Measurements from ENCODE around the gene MOB1A.
"Not testable (repeated sequence)": the region's sequence is repeated elsewhere in the genome, so short reads cannot be mapped to it uniquely, and the experiment has no call there.

Gene MOB1A

GRCh38 chr2:74199871-74200305, 21.2 kb upstream of the MOB1A start:
- Histone ChIP-seq H3K27me3 (no peaks in the 10 kb centered on the region), H3K4me2 (peak overlapping the region; percentile 93), H3K9me3 (no peaks in the 10 kb centered on the region), H3K9ac (peak overlapping the region; percentile 100), H3K36me3 (peaks cover 39% of the 10 kb centered on the region), H3K4me1 (peaks cover 42% of the 10 kb centered on the region), H3K4me3 (peak overlapping the region; percentile 92), H3K27ac (peak overlapping the region; percentile 100), H4K20me1 (peaks cover 59% of the 10 kb centered on the region)
- TF ChIP-seq Cebpa-rat (IDR thresholded peaks at IDR 0.05), result no peak

- Histone ChIP-seq H3K36me3 (peaks cover 33% of the 10 kb centered on the region), H4K20me1 (peaks cover 53% of the 10 kb centered on the region), H3K27me3 (no peaks in the 10 kb centered on the region), H3K4me3 (peak overlapping the region; percentile 92), H3K4me2 (peak overlapping the region; percentile 93), H3K27ac (peak overlapping the region; percentile 100), H3K9ac (peak overlapping the region; percentile 100), H3K9me3 (no peaks in the 10 kb centered on the region), H3K4me1 (peaks cover 36% of the 10 kb centered on the region)
- TF ChIP-seq Cebpa-rat (IDR thresholded peaks at IDR 0.05), result 0 out of 2 replicates have a peak, but pooled peaks have one; percentile 7
Observed at GRCh38 chr2:74199275-74199701, 20.6 kb upstream of the MOB1A start.

- H3K9me3 ChIP-seq, result no peaks in the 10 kb centered on the region
- peak; percentile 7; the same call in 1 of the 2 replicates for TF ChIP-seq Cebpa-rat (IDR thresholded peaks at IDR 0.05)
- peaks cover 27% of the 10 kb centered on the region for H3K36me3 ChIP-seq
- peaks cover 34% of the 10 kb centered on the region for H3K4me1 ChIP-seq
- peak within 1 kb of the TSS; percentile 100 for H3K9ac ChIP-seq
- no peaks in the 10 kb centered on the region for H3K27me3 ChIP-seq
- H3K4me3 ChIP-seq, result peak within 1 kb of the TSS; percentile 92
- H4K20me1 ChIP-seq, result peaks cover 47% of the 10 kb centered on the region
- H3K4me2 ChIP-seq, result peak within 1 kb of the TSS; percentile 93
- H3K27ac ChIP-seq, result peak within 1 kb of the TSS; percentile 100
Observed at GRCh38 chr2:74198461-74199274, 20.0 kb upstream of the MOB1A start, which contains the start of gene MTHFD2. Gene MTHFD2, plus strand, starts transcription at chr2:74198615. Its CDS starts 27 bp downstream, at chr2:74198642.

GRCh38 chr2:74198023-74198460, 19.4 kb upstream of the MOB1A start:
- Histone ChIP-seq H3K4me2 (peak overlapping the region; percentile 93), H3K4me1 (peaks cover 34% of the 10 kb centered on the region), H3K36me3 (peaks cover 21% of the 10 kb centered on the region), H3K4me3 (peak overlapping the region; percentile 92), H3K9me3 (no peaks in the 10 kb centered on the region), H3K27me3 (no peaks in the 10 kb centered on the region), H3K27ac (peak overlapping the region; percentile 100), H4K20me1 (peaks cover 40% of the 10 kb centered on the region), H3K9ac (peak overlapping the region; percentile 100; the same call in 1 of the 2 replicates)
- TF ChIP-seq Cebpa-rat (IDR thresholded peaks at IDR 0.05), result no peak

- Histone ChIP-seq H3K9me3 (no peaks in the 10 kb centered on the region), H3K36me3 (peaks cover 11% of the 10 kb centered on the region; the same call in 1 of the 2 replicates), H3K4me2 (no peak overlapping the region), H3K4me1 (peaks cover 34% of the 10 kb centered on the region), H4K20me1 (peaks cover 31% of the 10 kb centered on the region), H3K9ac (no peak overlapping the region), H3K4me3 (no peak overlapping the region), H3K27me3 (no peaks in the 10 kb centered on the region), H3K27ac (no peak overlapping the region)
- no peak for TF ChIP-seq Cebpa-rat (IDR thresholded peaks at IDR 0.05)
Observed at GRCh38 chr2:74197049-74197448, 18.4 kb upstream of the MOB1A start.

- H3K27me3 ChIP-seq, result no peaks in the 10 kb centered on the region
- H3K36me3 ChIP-seq, result no peaks in the 10 kb centered on the region
- no peak overlapping the region for H3K27ac ChIP-seq
- H3K4me2 ChIP-seq, result no peak overlapping the region
- H4K20me1 ChIP-seq, result peaks cover 8% of the 10 kb centered on the region
- H3K4me1 ChIP-seq, result peaks cover 12% of the 10 kb centered on the region
- H3K9me3 ChIP-seq, result no peaks in the 10 kb centered on the region
- H3K9ac ChIP-seq, result no peak overlapping the region
- H3K4me3 ChIP-seq, result no peak overlapping the region
- TF ChIP-seq Cebpa-rat (IDR thresholded peaks at IDR 0.05), result no peak
Observed at GRCh38 chr2:74194799-74195198, 16.1 kb upstream of the MOB1A start.

- H4K20me1 ChIP-seq, result no peaks in the 10 kb centered on the region
- no peak for TF ChIP-seq Cebpa-rat (IDR thresholded peaks at IDR 0.05)
- H3K27ac ChIP-seq, result no peak overlapping the region
- no peaks in the 10 kb centered on the region for H3K36me3 ChIP-seq
- no peak overlapping the region for H3K4me2 ChIP-seq
- no peak overlapping the region for H3K4me3 ChIP-seq
- no peaks in the 10 kb centered on the region for H3K27me3 ChIP-seq
- no peaks in the 10 kb centered on the region for H3K4me1 ChIP-seq
- no peaks in the 10 kb centered on the region for H3K9me3 ChIP-seq
- H3K9ac ChIP-seq, result no peak overlapping the region
Observed at GRCh38 chr2:74191596-74192380, 13.1 kb upstream of the MOB1A start.

GRCh38 chr2:74188696-74189095, 10.0 kb upstream of the MOB1A start:
- no peaks in the 10 kb centered on the region for H4K20me1 ChIP-seq
- no peak overlapping the region for H3K4me3 ChIP-seq
- H3K4me2 ChIP-seq, result no peak overlapping the region
- H3K9ac ChIP-seq, result no peak overlapping the region
- no peaks in the 10 kb centered on the region for H3K36me3 ChIP-seq
- no peak for TF ChIP-seq Cebpa-rat (IDR thresholded peaks at IDR 0.05)
- peaks cover 15% of the 10 kb centered on the region; the same call in 1 of the 2 replicates for H3K4me1 ChIP-seq
- no peak overlapping the region for H3K27ac ChIP-seq
- no peaks in the 10 kb centered on the region for H3K27me3 ChIP-seq
- no peaks in the 10 kb centered on the region for H3K9me3 ChIP-seq

- no peaks in the 10 kb centered on the region for H3K9me3 ChIP-seq
- H4K20me1 ChIP-seq, result no peaks in the 10 kb centered on the region
- H3K27ac ChIP-seq, result no peak overlapping the region
- TF ChIP-seq Cebpa-rat (IDR thresholded peaks at IDR 0.05), result no peak
- no peak overlapping the region for H3K9ac ChIP-seq
- peaks cover 15% of the 10 kb centered on the region; the same call in 1 of the 2 replicates for H3K4me1 ChIP-seq
- no peaks in the 10 kb centered on the region for H3K27me3 ChIP-seq
- H3K4me2 ChIP-seq, result no peak overlapping the region
- no peak overlapping the region for H3K4me3 ChIP-seq
- H3K36me3 ChIP-seq, result no peaks in the 10 kb centered on the region
Observed at GRCh38 chr2:74188018-74188601, 9.4 kb upstream of the MOB1A start.

GRCh38 chr2:74186706-74187105, 8.0 kb upstream of the MOB1A start:
- H4K20me1 ChIP-seq, H3K27me3 ChIP-seq, H3K27ac ChIP-seq, H3K9me3 ChIP-seq, H3K36me3 ChIP-seq, H3K4me2 ChIP-seq, H3K9ac ChIP-seq, H3K4me3 ChIP-seq: not testable (repeated sequence)
- H3K4me1 ChIP-seq, result peaks cover 23% of the 10 kb centered on the region
